Ovary (tissue), 3 donors: Measurements from ENCODE around the gene SAMD4A.
A peak's percentile ranks its signal among the peaks of the same experiment; 100 is the strongest.

Experiments
- CTCF ChIP-seq, 3 donors: fragments of 450-650 bp in 2 of 3; fragments of 200-600 bp in 1 of 3; IDR thresholded peaks; one replicate each; pipeline versions ENCODE4 v1.5.1 to v1.8.0; 2016 to 2022; ENCODE audit warnings: antibody characterized with exemption in 3 of 3, mild to moderate bottlenecking in 1 of 3
- POLR2A ChIP-seq: fragments of 450-650 bp; IDR thresholded peaks from one replicate; pipeline ENCODE4 v1.6.1; 2017; ENCODE audit warnings: antibody characterized with exemption, mild to moderate bottlenecking, moderate library complexity
- donor health status: DM: no; HTN: no; CAD: no.

GRCh38 chr14:54805445-54806322 is 238.8 kb downstream of the SAMD4A start:
- TF ChIP-seq CTCF (IDR thresholded peaks at IDR 0.05) (peak; percentile 65 to 92 (median 69)), POLR2A (no peak)
